HCT116 (cell line): ENCODE measurements around the gene CAPN2.

Experiments used
- CTCF ChIP-seq, 3 experiments: fragments of 200-600 bp in 1 of 3; sonication (generic) in 1 of 3; IDR thresholded peaks in 2 of 3; conservative IDR thresholded peaks in 1 of 3; 2 replicates each; pipeline ENCODE4 v1.5.1; 2012 to 2017; ENCODE audit warnings: low read depth in 2 of 3, low read length in 2 of 3, antibody characterized with exemption in 1 of 3, borderline replicate concordance in 1 of 3, control low read depth in 1 of 3, mild to moderate bottlenecking in 1 of 3, mixed read lengths in 1 of 3, mixed run types in 1 of 3, moderate library complexity in 1 of 3; ENCODE audit not compliant: insufficient read depth in 1 of 3
- EZH2 ChIP-seq: fragments of 200-600 bp; sonication (generic); IDR thresholded peaks from 2 replicates; pipeline ENCODE4 v1.6.1; 2017; ENCODE audit warnings: antibody characterized with exemption, mixed run types

- TF ChIP-seq EZH2 (no peak), CTCF (IDR thresholded peaks at IDR 0.05 in 2 of 3, conservative IDR thresholded peaks at IDR 0.05 in 1 of 3; ENCODE audit: borderline replicate concordance in 1 of 3, insufficient read depth in 1 of 3, low read depth in 2 of 3, low read length in 2 of 3) (no peak)
Observed at GRCh38 chr1:223726380-223727001, 14.2 kb downstream of the CAPN2 start.
